Stimulated activated CD4-positive, alpha-beta T cell treated with anti-CD3 and anti-CD28 coated beads, TNF-alpha, amount 100 ng/mL, for 4 hours (primary cell): ENCODE results near the gene ESR1.
"Not testable (repeated sequence)": the region's sequence is repeated elsewhere in the genome, so short reads cannot be mapped to it uniquely, and the experiment has no call there.

Experiments
- DNase-seq, 3 experiments: peaks; one replicate each; pipeline ENCODE4 v3.0.0-alpha.2; 2020; ENCODE audit warnings: low read depth in 3 of 3

The ESR1 gene

GRCh38 chr6:152053332-152053731 lies 245.8 kb downstream of the ESR1 start:
- DNase-seq: no peak

DNA sequence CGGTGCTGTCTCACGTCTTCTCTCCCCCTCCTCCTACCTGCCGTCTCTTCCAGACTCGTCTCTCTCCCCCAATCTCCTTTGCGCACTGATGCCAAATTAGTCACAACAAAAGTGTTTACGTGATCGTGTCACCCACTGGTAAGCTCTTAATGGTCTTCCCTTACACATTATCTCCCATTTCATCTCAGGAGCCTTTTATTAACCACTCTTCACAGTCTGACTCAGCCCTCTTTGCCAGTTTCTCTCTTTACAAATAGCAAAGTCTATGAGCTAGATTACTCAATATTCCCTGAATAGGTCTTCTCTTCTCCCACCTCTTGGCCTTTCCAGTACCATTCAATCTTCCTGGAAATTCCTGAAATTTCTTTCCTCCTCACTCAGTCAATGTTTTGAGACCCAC lies 247.0 kb downstream of the ESR1 start:
- DNase-seq: no peak

DNA sequence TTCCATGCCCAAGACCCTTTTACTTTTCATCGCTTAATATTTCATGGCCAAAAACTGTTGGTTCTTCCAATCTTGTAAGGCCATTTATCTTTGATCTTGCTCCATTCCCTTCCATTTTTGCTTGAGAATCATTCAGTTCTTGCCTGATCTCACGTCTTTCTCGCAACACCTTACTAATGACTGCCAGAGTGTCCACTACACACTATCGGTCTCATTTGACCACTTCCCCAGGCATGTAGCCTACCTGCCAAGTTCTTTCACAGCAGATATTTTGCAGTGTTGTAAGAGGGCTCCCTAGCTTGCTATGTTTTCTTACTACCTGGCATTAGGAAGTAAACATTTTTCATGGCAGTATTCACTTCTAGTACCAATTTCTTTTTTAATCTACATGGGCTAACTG lies 248.0 kb downstream of the ESR1 start:
- no peak for DNase-seq

- DNase-seq: no peak
Observed at GRCh38 chr6:152057832-152058498, 250.5 kb downstream of the ESR1 start.

GRCh38 chr6:152059909-152060308 lies 252.4 kb downstream of the ESR1 start:
- no peak for DNase-seq

DNA sequence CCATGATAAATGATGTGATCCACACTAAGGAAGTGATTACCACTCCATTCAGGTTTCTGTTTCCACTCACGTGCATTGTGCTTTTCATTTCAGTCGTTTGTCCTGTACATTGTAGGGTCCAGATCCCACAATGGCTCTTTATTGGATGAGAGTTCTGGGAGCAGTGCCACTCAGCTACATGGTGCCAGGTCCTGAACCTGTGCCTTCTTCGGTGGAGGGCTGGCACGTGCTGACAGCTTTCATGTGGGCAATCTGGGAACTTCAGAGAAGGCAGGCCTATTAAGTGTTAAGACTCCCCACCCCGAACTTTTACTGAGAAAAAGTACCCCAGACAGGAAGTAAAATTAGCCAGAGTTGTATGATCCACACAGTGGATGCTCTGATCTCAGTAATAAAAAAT lies 255.0 kb downstream of the ESR1 start:
- DNase-seq: no peak

- no peak for DNase-seq
Observed at GRCh38 chr6:152063170-152063921, 255.9 kb downstream of the ESR1 start.

- no peak for DNase-seq
Observed at GRCh38 chr6:152068622-152069261, 261.3 kb downstream of the ESR1 start.

- no peak for DNase-seq
Observed at GRCh38 chr6:152070556-152070955, 263.1 kb downstream of the ESR1 start.

DNA sequence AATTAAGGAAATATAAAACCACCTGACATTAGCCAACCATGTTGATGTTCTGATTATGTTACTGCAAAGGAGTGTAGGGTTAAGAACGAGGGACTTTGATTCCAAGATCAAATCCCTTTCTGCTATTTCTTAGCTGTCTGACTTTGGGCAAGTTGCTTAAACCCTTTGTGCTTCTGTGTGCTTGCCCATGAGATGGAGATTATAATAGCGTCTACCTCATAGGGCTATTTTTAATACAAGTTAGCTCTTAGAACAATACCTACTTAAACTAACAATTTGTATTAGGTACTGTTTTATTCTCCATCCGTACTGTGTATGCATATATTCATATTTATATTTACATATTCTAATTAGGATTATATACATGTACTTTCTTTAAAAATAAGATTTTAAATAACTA lies 263.8 kb downstream of the ESR1 start:
- DNase-seq: no peak

GRCh38 chr6:152071843-152072242 lies 264.4 kb downstream of the ESR1 start:
- DNase-seq: no peak

DNA sequence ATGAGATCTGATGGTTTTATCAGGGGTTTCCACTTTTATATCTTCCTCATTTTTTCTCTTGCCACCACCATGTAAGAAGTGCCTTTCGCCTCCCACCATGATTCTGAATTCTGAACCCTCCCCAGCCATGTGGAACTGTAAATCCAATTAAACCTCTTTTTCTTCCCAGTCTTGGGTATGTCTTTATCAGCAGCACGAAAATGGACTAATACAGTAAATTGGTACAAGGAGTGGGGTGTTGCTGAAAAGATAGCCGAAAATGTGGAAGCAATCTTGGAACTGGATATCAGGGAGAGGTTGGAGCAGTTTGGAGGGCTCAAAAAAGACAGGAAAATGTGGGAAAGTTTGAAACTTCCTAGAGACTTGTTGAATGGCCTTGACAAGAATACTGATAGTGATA lies 268.8 kb downstream of the ESR1 start:
- not testable (repeated sequence) for DNase-seq

DNA sequence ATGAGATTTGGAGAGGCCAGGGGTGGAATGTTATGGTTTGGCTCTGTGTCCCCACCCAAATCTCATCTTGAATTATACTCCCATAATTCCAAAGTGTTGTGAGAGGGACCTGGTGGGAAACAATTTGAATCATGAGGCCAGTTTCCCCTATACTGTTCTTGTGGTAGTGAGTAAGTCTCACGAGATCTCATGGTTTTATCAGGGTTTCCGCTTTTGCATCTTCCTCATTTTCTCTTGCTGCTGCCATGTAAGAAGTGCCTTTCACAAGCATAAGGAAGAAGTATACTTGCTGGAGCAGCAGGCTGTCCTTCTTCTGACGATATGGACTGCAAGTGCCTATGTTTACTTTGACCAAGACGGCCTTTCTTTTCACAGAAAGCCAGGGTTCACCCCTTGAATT lies 270.5 kb downstream of the ESR1 start:
- DNase-seq: no peak

GRCh38 chr6:152078804-152079203 lies 271.3 kb downstream of the ESR1 start:
- DNase-seq: no peak

- no peak for DNase-seq
Observed at GRCh38 chr6:152085451-152085921, 278.0 kb downstream of the ESR1 start.

GRCh38 chr6:152086223-152086873 lies 278.9 kb downstream of the ESR1 start:
- DNase-seq: no peak

GRCh38 chr6:152087096-152087495 lies 279.6 kb downstream of the ESR1 start:
- DNase-seq: no peak

DNA sequence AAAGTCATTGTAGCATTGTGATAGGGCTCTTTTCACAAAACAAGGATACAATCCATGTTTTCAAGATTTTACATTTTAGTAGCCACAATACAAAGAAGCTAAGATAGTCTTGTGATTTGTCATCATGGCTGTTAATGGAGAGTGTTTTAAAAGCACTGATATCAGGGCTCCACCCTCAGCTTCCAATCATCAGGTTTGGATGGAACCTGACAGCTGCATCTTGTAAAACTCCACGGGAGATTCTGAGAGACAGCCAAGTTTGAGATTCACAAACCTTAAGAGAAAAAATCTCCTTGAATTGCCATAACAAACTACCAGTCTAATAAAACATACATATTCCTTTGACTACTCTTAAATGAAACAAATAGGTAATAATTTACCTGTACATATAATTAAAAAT lies 280.2 kb downstream of the ESR1 start:
- DNase-seq: no peak

DNA sequence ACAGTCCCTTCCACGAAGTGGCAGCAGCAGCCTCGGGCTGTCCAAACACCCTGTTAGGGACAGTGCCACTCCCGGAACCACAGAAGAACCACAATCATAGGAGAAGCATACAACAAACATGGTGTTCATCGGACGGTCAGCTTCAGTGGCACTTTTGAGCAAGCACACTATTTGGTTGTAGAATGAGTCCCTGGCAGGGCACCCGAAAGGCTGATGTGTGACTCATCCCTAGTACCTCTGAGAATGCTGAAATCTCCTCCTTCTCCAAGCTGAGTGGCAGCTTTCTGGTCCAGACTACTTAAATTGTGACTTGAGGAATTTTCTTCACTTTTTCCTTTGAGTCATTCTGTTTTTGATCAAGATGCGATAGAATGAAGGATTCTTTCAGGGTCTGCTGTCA lies 282.5 kb downstream of the ESR1 start:
- no peak for DNase-seq

GRCh38 chr6:152091201-152091600 lies 283.7 kb downstream of the ESR1 start:
- DNase-seq: no peak

DNA sequence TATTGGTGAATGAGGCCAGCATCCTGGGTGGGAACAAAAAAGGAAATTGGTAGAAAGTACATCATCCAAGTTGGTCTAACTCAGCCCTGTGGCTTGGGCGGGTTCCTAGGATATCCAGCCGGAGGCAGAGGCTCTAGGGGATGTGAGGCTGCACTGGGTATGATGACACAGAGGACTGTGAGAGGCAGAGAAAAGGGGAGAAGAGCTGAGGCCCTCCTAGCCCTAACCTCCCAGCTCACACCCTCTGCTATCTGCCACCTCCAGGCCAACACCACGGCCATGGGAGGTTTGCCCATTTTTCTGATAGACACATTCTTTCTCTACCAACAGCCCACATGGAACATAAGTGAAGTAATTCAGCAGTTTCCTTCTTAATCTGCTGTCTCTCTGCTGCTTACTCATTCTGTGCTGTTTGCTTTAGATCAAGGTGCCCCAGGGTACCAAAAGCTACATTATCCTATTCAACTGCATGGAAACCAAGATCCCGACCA lies 284.4 kb downstream of the ESR1 start:
- DNase-seq: no peak

GRCh38 chr6:152093711-152094110 lies 286.2 kb downstream of the ESR1 start:
- DNase-seq: no peak
